HG03571 (cell line): Measurements from ENCODE around the gene TPK1.

Experiments
- ATAC-seq: cut with Tn5 transposase; IDR thresholded peaks from one replicate; pipeline ENCODE4 v1.9.1; 2021; ENCODE audit not compliant: unreplicated experiment

The TPK1 gene

DNA sequence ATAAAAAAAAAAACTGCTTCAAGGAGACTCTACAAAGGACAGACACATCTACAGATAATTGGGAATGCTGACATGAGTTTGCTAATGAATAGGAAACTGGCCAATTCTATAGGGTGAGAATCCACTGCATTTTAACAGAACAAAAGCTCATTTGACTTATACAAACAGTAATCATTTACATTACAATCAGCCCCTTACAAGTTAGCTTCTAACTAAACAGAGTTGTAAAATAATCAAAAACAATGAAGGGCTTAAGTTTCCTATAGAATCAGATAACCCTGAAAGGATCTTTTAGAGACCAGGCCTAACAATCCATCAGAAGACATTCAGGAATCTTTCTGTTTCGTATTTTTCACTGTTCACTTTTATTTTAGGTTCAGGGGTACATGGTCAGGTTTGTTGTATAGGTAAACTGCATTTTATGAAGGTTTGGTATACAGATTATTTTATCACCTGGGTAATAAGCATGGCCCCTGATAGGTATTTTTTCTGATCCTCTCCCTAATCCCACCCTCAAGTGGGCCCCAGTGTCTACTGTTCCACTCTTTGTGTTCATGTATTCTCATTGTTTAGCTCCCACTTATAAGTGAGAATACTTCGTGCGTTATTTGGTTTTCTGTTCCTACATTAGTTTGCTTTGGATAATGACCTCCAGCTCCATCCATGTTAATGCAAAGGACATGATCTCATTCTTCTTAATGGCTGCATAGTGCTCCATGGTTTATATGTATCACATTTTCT lies 301.0 kb downstream of the TPK1 start:
- ATAC-seq, result no peak

DNA sequence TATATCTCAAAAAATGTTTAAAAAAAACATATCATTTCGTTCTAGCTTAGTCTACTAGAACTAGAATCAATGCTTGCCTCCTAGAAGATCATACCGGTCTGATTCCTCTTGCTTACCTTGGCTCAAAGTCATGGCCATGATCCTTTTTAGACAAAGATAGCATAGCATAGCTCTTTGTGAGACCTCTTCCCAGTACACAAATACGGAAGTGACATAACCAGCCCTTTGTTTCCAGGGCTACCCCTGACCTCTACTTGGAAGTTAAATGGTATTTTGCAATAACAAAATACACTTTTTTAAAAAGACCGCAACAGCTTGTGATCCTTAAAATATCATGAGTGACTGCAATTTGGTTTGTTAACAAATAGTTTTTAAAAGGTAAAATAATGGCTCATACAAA lies 301.7 kb downstream of the TPK1 start:
- no peak for ATAC-seq

GRCh38 chr7:144531181-144531580 lies 304.7 kb downstream of the TPK1 start:
- ATAC-seq, result no peak

DNA sequence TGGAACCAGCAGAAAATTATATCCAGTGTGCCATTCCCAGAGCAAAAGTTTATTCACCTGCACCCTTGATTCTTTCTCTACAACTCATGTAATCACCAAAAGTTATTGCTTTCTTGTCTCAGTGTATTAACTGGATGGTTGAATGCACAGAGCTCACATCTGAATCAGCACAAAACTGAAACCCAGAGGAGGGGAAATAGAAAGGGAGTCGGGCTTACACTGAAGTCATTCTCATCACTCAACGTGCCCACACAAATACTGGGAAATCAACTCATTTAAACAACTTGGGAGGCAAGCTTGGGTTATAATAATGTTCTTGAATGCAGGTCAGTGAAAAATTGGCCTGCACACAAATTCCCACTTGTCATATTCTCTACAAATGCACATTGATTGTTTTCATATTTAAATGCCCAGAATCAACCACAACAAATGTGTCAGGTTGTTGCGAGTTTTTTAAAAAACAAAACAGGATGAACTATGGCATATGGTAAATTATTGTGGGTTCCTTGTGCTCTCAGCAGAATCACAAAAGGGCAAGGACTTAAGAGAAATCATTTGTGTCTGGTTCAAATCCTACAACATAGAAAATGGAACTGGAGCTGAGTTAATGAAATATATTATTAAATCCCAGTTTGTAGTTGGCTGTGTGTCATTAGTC lies 306.5 kb downstream of the TPK1 start:
- peak; percentile 95 for ATAC-seq

DNA sequence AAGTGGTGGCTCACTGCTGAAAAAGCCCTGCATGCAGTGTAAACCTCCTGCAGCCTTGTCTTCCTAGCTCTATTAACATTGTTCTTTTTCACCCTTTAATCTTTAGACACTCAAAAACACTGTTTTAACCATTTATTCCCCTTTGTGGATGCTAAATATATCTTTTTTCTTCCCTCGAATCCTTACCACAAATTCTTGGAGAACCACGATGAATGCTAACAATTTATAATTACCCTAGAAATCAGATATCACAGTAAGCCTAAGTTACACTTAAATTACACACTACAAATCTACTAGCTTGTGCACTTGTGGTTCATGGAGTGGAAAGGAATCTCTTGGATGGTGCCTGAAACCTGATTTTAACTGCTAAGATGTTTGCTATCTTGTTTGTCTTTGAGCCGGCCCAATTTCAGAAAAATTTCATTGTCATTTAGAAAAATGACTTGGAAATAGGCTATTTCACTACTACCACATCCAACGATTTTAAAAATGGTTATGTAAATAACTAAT lies 307.3 kb downstream of the TPK1 start:
- ATAC-seq, result no peak

DNA sequence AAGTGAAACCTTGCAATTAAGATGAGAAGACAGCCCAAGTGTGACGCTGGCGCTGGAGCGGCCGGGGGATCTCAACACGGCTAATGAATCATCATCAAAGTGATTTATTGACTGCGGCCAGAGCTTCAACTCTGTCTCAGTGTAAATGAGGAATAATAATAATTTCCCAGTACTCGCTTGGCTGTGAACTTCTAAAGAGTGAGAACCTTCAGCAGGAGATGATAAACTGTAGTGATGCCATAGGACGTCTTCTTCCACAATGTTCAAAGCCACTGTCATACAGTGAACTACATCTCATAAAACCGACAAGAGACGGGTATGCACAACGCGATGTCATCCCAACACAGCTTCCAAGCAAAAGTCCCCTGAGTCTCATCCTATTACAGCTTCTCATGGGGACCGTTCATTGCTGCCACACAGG lies 308.8 kb downstream of the TPK1 start:
- ATAC-seq, result no peak

- no peak for ATAC-seq
Measured at GRCh38 chr7:144525956-144526355, 309.9 kb downstream of the TPK1 start.

GRCh38 chr7:144524271-144524670 lies 311.6 kb downstream of the TPK1 start:
- ATAC-seq, result no peak

DNA sequence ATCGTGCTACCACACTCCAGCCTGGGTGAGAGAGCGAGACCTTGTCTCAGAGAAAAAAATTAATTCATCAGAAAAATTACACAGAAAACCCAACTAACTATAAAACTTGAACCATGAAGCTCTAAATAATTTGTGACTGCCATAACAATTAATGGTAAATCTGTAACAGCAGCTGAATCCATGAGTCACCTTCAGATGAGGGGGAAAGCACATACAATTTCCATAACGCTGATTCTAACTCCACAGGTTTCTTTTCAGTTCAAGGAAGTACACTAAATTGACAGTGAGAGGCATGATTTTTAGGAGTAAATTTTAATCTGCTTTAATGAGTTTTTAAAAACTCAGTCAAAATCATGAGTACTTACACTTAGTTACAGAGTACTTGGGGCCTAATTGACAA lies 312.2 kb downstream of the TPK1 start:
- no peak for ATAC-seq

DNA sequence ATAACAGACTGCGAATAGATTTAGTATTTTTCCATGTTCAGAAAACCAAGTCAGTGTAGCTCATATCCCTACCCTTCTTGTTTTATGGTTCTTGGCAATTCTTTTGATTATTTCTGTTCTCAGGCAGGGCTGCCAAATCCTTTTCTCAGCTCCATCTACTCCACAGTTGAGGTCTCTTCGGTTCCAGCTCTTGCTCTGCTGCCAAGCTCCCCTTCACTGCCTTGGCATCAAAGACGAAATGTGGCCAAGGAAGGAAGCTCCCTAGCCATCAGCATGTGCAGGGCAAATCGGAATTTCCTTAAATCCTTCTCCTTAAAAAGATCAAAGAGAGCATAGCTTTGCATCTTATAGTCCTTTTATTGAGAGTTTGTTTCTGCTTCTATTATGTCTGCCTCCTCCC lies 315.9 kb downstream of the TPK1 start:
- no peak for ATAC-seq

DNA sequence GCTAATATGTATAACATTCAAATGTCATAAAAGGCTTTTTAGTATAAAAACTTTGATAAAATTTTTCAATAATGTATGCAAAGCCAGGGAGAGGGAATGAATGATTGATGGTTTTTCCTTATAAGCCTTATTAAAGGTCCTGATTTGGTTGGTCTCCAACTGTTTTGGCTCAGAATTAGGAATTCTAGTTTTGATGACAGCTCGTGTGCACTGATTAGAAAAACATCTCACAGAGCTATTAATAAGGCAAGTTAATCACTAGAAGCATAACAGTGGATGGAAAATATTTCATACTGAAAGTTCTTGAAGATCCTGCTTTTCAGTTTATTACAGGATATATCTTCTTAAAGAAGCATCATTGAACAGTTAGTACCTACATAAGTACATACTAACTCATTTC lies 317.5 kb downstream of the TPK1 start:
- ATAC-seq, result no peak

DNA sequence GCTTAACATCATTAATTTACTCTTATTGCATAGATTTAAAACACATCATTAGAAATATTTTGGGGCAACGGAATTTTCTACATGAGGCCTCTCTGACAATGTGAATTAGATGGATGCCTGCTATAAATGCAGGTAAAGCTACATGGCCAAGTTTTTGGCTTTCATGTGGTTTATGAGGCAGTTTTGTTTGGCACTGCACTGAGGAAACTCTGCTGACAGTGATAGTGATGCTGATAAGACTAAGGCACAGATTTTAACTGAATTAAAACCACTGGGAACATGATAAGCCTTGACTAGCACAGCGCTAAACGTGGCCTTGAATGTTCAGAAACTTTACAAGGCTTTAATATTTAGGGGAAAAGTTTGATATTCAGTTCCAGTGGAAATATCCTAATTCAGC lies 318.1 kb downstream of the TPK1 start:
- no peak for ATAC-seq

- ATAC-seq, result no peak
Measured at GRCh38 chr7:144516729-144517525, 318.9 kb downstream of the TPK1 start.

GRCh38 chr7:144513334-144513733 lies 322.5 kb downstream of the TPK1 start:
- no peak for ATAC-seq

GRCh38 chr7:144510621-144511020 lies 325.2 kb downstream of the TPK1 start:
- ATAC-seq, result no peak

DNA sequence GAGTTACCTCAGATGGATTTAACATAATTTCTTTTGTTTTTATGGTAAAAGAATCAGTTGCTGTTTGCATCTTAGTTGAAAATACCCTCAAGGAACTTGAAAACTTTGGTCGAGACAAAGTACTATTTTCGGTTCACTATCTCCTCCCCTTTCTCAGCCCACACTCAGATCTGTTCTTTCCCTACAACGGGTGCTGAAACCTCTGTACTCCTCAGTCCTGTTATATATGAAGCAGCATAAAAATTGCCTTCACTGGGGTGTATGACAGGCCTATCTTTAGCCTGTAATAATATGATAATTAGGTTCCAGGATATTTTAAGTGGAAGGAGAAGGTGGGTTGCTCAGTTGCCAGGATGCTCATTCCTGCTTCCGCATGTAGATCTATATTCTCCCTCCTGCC lies 327.2 kb downstream of the TPK1 start:
- no peak for ATAC-seq

- no peak for ATAC-seq
Measured at GRCh38 chr7:144503215-144503614, 332.6 kb downstream of the TPK1 start.

DNA sequence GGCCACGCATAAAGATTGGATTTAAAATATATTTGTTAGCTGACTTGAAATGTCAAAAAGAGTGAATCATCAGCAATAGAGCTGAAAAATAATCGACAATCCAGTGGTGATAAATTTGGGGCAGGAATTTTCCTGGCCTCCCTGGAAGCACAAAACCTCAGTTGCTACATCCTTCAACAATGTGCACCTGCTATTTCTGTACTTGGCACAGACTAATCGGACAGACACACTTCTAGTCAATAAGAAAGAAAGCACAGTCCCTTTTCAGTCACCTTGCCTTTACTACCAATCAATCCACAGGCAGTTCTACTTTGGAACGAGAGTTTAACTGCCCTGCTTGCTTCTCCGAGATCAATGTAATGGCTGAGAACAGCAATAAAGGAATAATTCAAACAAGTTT lies 335.6 kb downstream of the TPK1 start:
- ATAC-seq, result no peak

- ATAC-seq, result no peak
Measured at GRCh38 chr7:144497282-144497681, 338.6 kb downstream of the TPK1 start.

DNA sequence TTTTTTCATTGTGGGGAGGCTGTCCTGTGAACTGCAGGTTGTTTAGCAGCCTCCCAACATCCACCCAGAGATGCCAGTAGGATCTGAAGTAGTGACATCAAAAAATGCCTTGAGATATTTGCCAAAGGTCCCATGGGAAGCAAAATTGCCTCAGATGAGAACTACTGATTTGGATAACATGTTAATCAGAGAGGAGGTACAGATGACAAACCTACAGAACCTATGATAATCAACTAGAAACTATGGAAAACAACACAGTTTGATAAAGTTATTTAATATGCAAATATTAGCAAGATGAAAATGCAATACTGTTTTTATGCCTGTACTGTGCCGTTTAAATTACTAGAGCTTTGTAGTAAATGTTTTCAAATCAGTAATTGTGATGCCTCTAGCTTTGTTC lies 341.5 kb downstream of the TPK1 start:
- no peak for ATAC-seq

DNA sequence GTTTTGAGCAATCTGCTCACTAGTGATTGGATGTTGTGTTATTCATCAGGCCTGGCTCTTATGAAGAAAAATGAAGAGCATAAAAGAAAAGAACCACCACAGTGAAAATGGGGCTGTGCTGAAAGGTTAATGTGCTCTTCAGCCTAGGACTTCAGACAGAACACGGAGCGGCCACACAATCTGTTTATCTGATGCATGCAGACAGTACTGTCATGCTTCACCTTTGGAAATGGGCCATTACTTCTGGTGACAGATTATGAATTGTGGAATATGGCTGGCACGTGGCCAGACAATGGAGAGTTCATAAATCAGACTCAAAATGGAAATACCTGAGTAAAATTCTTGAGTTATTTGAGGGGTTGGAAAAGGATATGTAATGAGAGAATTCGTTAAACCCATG lies 346.3 kb downstream of the TPK1 start:
- no peak for ATAC-seq

GRCh38 chr7:144488977-144489376 lies 346.9 kb downstream of the TPK1 start:
- no peak for ATAC-seq
